NT2/D1 (cell line): ENCODE measurements around the gene FKBP1B.

Experiments
- SUZ12 ChIP-seq: IDR thresholded peaks from 2 replicates; pipeline ENCODE4 v1.6.1; 2011; ENCODE audit not compliant: insufficient read length, insufficient read depth; ENCODE audit errors: extremely low read depth
- YY1 ChIP-seq: IDR thresholded peaks from 2 replicates; pipeline ENCODE4 v1.6.1; 2011; ENCODE audit not compliant: insufficient read length, insufficient read depth
- ZNF274 ChIP-seq: IDR thresholded peaks from 2 replicates; pipeline ENCODE4 v1.6.1; 2011; ENCODE audit warnings: mild to moderate bottlenecking, low read depth, low read length

DNA sequence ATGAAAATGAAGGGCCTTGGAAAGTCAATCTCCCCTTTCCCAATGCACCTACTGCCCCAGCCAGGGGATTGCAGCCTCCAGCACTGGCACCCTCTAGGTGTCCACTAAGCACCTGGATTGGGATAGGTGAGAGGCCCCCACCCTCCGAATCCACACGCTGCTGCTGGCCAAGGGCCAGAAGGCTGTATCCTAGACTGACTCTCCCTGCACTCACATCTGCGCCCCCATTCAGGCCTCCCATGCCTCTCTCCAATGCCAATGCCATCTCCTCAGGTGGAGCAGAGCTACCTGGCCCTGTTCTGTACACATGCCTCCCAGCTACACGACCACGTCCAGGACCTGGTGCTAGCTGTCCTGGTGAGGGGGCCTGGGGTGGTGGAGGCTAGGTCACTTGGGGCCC is 29.8 kb upstream of the FKBP1B start:
- TF ChIP-seq ZNF274 (no peak), YY1 (no peak), SUZ12 (no peak)
